ENCODE results near the gene SERPINB8. TPM values are rescaled to one million over a fixed set of nuclear protein-coding genes. Genes with fewer than 3 reads are reported as not detected.

The SERPINB8 gene
- 8.2 to 13.2 TPM (median 10.5 TPM) in 5 replicates for total RNA-seq (2022; extraction: Qiagen RNA extraction)

GRCh38 chr18:63969942-63970808 lies at the start of gene SERPINB8:
Gene SERPINB8, plus strand, starts transcription at chr18:63970081. Its CDS starts 8,228 bp downstream, at chr18:63978309.

GRCh38 chr18:63949068-63949737 lies 20.7 kb upstream of the SERPINB8 start, which contains the start of gene HMSD:
Gene HMSD, plus strand, starts transcription at chr18:63949301. Its CDS starts 4,155 bp downstream, at chr18:63953456.

Other genes with a start within 250 kb of the SERPINB8 start
- 1.7 to 2.5 TPM (median 2.3 TPM) in 5 replicates for gene SERPINB7, start 194.7 kb upstream of the SERPINB8 start, total RNA-seq (2022; extraction: Qiagen RNA extraction)
- not detected in 5 replicates for gene SERPINB2, start 82.4 kb upstream of the SERPINB8 start, total RNA-seq (2022; extraction: Qiagen RNA extraction)
- gene SERPINB10, start 62.1 kb upstream of the SERPINB8 start, total RNA-seq (2022; extraction: Qiagen RNA extraction): not detected in 5 replicates
- gene HMSD, start 20.8 kb upstream of the SERPINB8 start, total RNA-seq (2022; extraction: Qiagen RNA extraction): 0.06 to 0.60 TPM (median 0.30 TPM) in 4 of 5 replicates, not detected in the other
- not detected in 5 replicates for gene LINC00305, start 179.0 kb downstream of the SERPINB8 start, total RNA-seq (2022; extraction: Qiagen RNA extraction)

All from A549 treated with Mapracorat at 1 μM for 4 hours (cell line).